SK-N-SH (cell line): ENCODE measurements around the gene SIL1. TPM values are rescaled to one million over a fixed set of nuclear protein-coding genes. Genes with fewer than 3 reads are reported as not detected.

Source experiments
- CTCF ChIA-PET: fragments of 300-600, 350-600 bp; formaldehyde crosslinking; extraction: SDS; loops from one replicate; lab custom pipeline; 2021; lab: Yijun Ruan, JAX
- POLR2A ChIA-PET: fragments of 350-600 bp; sonication (Branson Sonifier 250); formaldehyde crosslinking; extraction: SDS; loops from one replicate; lab custom pipeline; 2020; ENCODE audit warnings: antibody characterized with exemption, inconsistent platforms; lab: Yijun Ruan, JAX
- DNase-seq: peaks from one replicate; pipeline ENCODE4 v3.0.0; 2012
- H2AFZ ChIP-seq: fragments of 200-600 bp; sonication (generic); 2 replicates; pipeline ENCODE4 v1.8.1; 2016; ENCODE audit warnings: antibody characterized with exemption, mild to moderate bottlenecking, low read depth
- H3F3A ChIP-seq: fragments of 200-600 bp; sonication (generic); replicated peaks from 2 replicates; pipeline ENCODE3; 2016; ENCODE audit warnings: antibody characterized with exemption, mild to moderate bottlenecking; ENCODE audit not compliant: insufficient read depth
- H3K27ac ChIP-seq, 2 experiments: fragments of 200-500 bp in 1 of 2; fragments of 200-600 bp in 1 of 2; sonication (Bioruptor generic) in 1 of 2; sonication (generic), shearing (Covaris generic) in 1 of 2; 2 replicates each; pipeline versions ENCODE4 v1.5.1 to v1.6.1; 2014 to 2016; ENCODE audit warnings: low read depth in 2 of 2, inconsistent platforms in 1 of 2, low read length in 1 of 2, mild to moderate bottlenecking in 1 of 2, mixed read lengths in 1 of 2
- H3K27me3 ChIP-seq: fragments of 200-600 bp; sonication (generic), shearing (Covaris generic); 2 replicates; pipeline ENCODE4 v1.6.1; 2016; ENCODE audit warnings: mixed run types; ENCODE audit not compliant: insufficient read depth
- H3K36me3 ChIP-seq, 2 experiments: fragments of 200-500 bp in 1 of 2; fragments of 200-600 bp in 1 of 2; sonication (Bioruptor generic) in 1 of 2; sonication (generic) in 1 of 2; replicated peaks in 1 of 2; 2 replicates each; pipeline versions ENCODE3 to v1.5.1; 2014 to 2016; ENCODE audit warnings: low read length in 1 of 2, mild to moderate bottlenecking in 1 of 2; ENCODE audit not compliant: insufficient read depth in 2 of 2, control insufficient read depth in 1 of 2
- H3K4me1 ChIP-seq, 2 experiments: fragments of 200-500 bp in 1 of 2; fragments of 200-600 bp in 1 of 2; sonication (Bioruptor generic) in 1 of 2; sonication (generic), shearing (Covaris generic) in 1 of 2; 2 replicates each; pipeline versions ENCODE4 v1.5.1 to v1.6.1; 2014 to 2016; ENCODE audit warnings: low read depth in 1 of 2, low read length in 1 of 2, mixed run types in 1 of 2; ENCODE audit not compliant: insufficient read depth in 2 of 2, control insufficient read depth in 1 of 2
- H3K4me2 ChIP-seq: fragments of 200-600 bp; sonication (generic), shearing (Covaris generic); 2 replicates; pipeline ENCODE4 v1.6.1; 2017; ENCODE audit warnings: mixed run types
- H3K4me3 ChIP-seq, 2 experiments: fragments of 200-500 bp in 1 of 2; fragments of 200-600 bp in 1 of 2; sonication (Bioruptor generic) in 1 of 2; sonication (generic), shearing (Covaris generic) in 1 of 2; 2 replicates each; pipeline versions ENCODE4 v1.5.1 to v1.8.1; 2014 to 2016; ENCODE audit warnings: low read depth in 2 of 2, inconsistent platforms in 1 of 2, low read length in 1 of 2, mild to moderate bottlenecking in 1 of 2, mixed read lengths in 1 of 2, moderate library complexity in 1 of 2
- H3K79me2 ChIP-seq: fragments of 200-600 bp; sonication (generic); 2 replicates; pipeline ENCODE4 v1.8.1; 2017; ENCODE audit warnings: mild to moderate bottlenecking; ENCODE audit not compliant: insufficient read depth
- H3K9ac ChIP-seq: fragments of 200-600 bp; sonication (generic); 2 replicates; pipeline ENCODE4 v1.6.1; 2017; ENCODE audit warnings: mixed run types
- H3K9me2 ChIP-seq: fragments of 200-600 bp; sonication (generic); 2 replicates; pipeline ENCODE4 v1.6.1; 2017; ENCODE audit warnings: mixed run types
- H3K9me3 ChIP-seq: fragments of 200-600 bp; sonication (generic); 2 replicates; pipeline ENCODE4 v1.6.1; 2017; ENCODE audit warnings: mixed run types, mild to moderate bottlenecking, moderate library complexity
- H4K20me1 ChIP-seq: fragments of 200-600 bp; sonication (generic); 2 replicates; pipeline ENCODE4 v1.6.1; 2017; ENCODE audit warnings: mild to moderate bottlenecking, mixed run types; ENCODE audit not compliant: insufficient read depth
- EZH2phosphoT487 ChIP-seq: fragments of 200-600 bp; sonication (generic); IDR thresholded peaks from 2 replicates; pipeline ENCODE4 v1.6.1; 2017; ENCODE audit warnings: low read depth, mixed run types, mild to moderate bottlenecking, antibody characterized with exemption, moderate library complexity, borderline replicate concordance
- RFX5 ChIP-seq: IDR thresholded peaks from 2 replicates; pipeline ENCODE4 v1.6.1; 2012; ENCODE audit warnings: mild to moderate bottlenecking, improper control_type of control experiment, low read length
- SIN3A ChIP-seq: IDR thresholded peaks from 2 replicates; pipeline ENCODE4 v1.6.1; 2012; ENCODE audit warnings: low read depth, mild to moderate bottlenecking, low read length, moderate library complexity, borderline replicate concordance
- SMC3 ChIP-seq: IDR thresholded peaks from 2 replicates; pipeline ENCODE4 v1.6.1; 2012; ENCODE audit warnings: low read depth, low read length, improper control_type of control experiment
- TAF1 ChIP-seq: IDR thresholded peaks from 2 replicates; pipeline ENCODE4 v1.6.1; 2012; ENCODE audit warnings: low read depth, mild to moderate bottlenecking, low read length, moderate library complexity, borderline replicate concordance
- TEAD4 ChIP-seq: IDR thresholded peaks from 2 replicates; pipeline ENCODE4 v1.4.0; 2012; ENCODE audit warnings: mild to moderate bottlenecking, borderline replicate concordance; ENCODE audit not compliant: insufficient read depth
- WGBS: methylation state at CpG from one replicate; pipeline ENCODE4 v1.1.6; 2017; ENCODE audit warnings: low lambda C conversion rate; 5-methylcytosine and 5-hydroxymethylcytosine counted together
- polyA plus RNA-seq, 3 experiments: library from polyadenylated mRNA; depleted of rRNA; stranded (reverse); fragments of >200 nt; gene quantifications; 2 replicates each; pipeline ENCODE4 v1.2.3, GENCODE V29; 2012
- TF ChIP-seq, protein P1 (sequence below): IDR thresholded peaks from 2 replicates; pipeline ENCODE4; 2012

Gene SIL1
- polyA plus RNA-seq, 1 of the 3 experiments (the other 2 are of a cell fraction): 25.9 TPM

DNA sequence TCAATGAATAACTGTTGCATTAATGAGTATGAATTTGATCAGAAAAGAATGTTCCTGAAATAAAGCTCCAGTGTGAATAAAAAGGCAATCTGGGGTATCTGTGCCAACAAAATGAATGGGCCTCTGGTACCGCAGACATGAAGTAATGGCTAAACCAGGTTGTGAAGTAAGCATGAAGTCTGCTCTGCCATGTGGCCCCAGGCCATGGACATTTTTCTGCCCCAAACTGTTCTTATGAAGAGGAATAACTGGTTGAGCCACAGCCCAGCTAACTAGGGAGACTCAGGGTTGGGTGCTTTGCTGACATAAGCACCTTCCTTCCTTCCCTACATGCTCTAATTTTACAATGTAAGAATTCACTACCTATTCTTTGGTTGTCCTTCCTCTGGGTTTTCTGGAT is 175.6 kb downstream of the SIL1 start:
- TF ChIP-seq SIN3A (no peak), RFX5 (no peak), TEAD4 (no peak), TAF1 (no peak), SMC3 (no peak)
- Histone ChIP-seq H3K36me3 (peaks cover 0 to 10% of the 10 kb centered on the region in 2 experiments), H3K4me3 (no peak overlapping the region), H3K4me2 (no peak overlapping the region), H3K4me1 (peaks cover 3 to 4% of the 10 kb centered on the region in 2 experiments; a peak in 2 of 4 replicates), H3K27ac (no peak overlapping the region), H3K79me2 (no peaks in the 10 kb centered on the region), H3K9me2 (no peaks in the 10 kb centered on the region), H3F3A (peaks cover 6% of the 10 kb centered on the region), H4K20me1 (no peaks in the 10 kb centered on the region), H3K9me3 (no peaks in the 10 kb centered on the region), H2AFZ (no peak overlapping the region), H3K9ac (no peak overlapping the region), H3K27me3 (no peaks in the 10 kb centered on the region)
- 94% methylated on average over 1 of the region's 1 CpG for WGBS
- DNase-seq: no peak
- POLR2A ChIA-PET: no interaction called here
- CTCF ChIA-PET: interaction anchor here (1.2 kb wide), 1 partner anchor 92 kb away, joined by 3 read pairs; no protein-coding TSS in a partner anchor

DNA sequence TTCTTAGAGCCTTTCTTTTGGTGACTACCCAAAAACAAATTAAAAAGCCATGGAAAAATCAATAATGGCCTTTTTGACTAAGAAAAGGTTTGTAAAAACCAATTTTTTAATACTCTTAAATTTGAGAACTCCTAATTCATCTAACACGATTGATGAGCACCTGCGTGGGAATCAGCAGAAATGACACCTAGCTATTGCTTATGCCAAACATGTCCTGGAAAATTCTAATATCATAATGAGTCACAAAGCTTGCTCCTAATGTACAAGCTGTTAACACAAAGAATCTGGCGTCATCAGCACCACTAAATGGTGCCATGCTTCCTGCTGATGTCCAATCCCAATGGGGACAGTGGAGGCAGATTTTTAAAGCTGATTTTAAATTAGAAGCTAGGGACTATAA is 176.8 kb downstream of the SIL1 start:
- no peaks in the 10 kb centered on the region for H3K9me3 ChIP-seq
- no peaks in the 10 kb centered on the region for H3F3A ChIP-seq
- no peak overlapping the region for H3K4me2 ChIP-seq
- no peaks in the 10 kb centered on the region for H3K27me3 ChIP-seq
- DNase-seq: no peak
- no peaks in the 10 kb centered on the region for H3K79me2 ChIP-seq
- H3K4me1 ChIP-seq: peaks cover 0 to 5% of the 10 kb centered on the region in 2 experiments; a peak in 1 of 4 replicates
- H3K9ac ChIP-seq: no peak overlapping the region
- H4K20me1 ChIP-seq: no peaks in the 10 kb centered on the region
- peaks cover 0 to 10% of the 10 kb centered on the region in 2 experiments for H3K36me3 ChIP-seq
- ChIA-PET CTCF (no interaction called here), POLR2A (no interaction called here)
- H3K9me2 ChIP-seq: no peaks in the 10 kb centered on the region
- 93% methylated on average over 3 of the region's 3 CpGs for WGBS
- H2AFZ ChIP-seq: no peak overlapping the region
- TF ChIP-seq SMC3 (no peak), RFX5 (no peak)
- TF ChIP-seq, all 33 proteins: peak for 0
- Histone ChIP-seq H3K4me3 (no peak overlapping the region), H3K27ac (no peak overlapping the region)

DNA sequence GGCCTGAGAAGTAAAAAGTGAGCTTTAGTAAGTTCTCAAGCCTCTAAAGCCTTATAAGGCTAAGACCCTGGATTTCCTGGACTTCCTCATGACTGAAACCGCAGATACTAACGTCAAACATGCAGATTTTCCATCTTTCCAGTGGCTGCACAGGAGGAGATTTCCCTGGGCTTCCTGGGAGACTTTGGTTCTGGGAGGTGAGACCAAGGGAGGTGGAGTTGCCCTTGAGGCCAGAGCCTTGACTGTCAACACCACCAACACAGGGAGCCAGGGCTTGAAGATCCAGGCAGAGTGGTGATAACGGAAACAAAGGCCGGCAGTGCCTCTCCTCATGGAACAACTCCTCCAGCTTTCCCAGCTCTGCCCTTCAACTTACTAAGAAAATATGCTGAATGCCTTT is 178.3 kb downstream of the SIL1 start:
- H3K9me2 ChIP-seq: no peaks in the 10 kb centered on the region
- H3K79me2 ChIP-seq: no peaks in the 10 kb centered on the region
- H3K27me3 ChIP-seq: no peaks in the 10 kb centered on the region
- no peak overlapping the region for H2AFZ ChIP-seq
- H3K4me3 ChIP-seq: no peak overlapping the region
- no peak overlapping the region for H3K4me2 ChIP-seq
- DNase-seq: no peak
- CTCF ChIA-PET: interaction anchor here (1.1 kb wide), 1 partner anchor 18 kb away, joined by 3 read pairs; no protein-coding TSS in a partner anchor
- TF ChIP-seq, protein P1, sequence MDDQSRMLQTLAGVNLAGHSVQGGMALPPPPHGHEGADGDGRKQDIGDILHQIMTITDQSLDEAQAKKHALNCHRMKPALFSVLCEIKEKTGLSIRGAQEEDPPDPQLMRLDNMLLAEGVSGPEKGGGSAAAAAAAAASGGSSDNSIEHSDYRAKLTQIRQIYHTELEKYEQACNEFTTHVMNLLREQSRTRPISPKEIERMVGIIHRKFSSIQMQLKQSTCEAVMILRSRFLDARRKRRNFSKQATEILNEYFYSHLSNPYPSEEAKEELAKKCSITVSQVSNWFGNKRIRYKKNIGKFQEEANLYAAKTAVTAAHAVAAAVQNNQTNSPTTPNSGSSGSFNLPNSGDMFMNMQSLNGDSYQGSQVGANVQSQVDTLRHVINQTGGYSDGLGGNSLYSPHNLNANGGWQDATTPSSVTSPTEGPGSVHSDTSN: no peak
- no peak for TF ChIP-seq EZH2phosphoT487
- TF ChIP-seq, all 33 proteins: peak for 0
- WGBS: 95% methylated on average over 4 of the region's 4 CpGs
- Histone ChIP-seq H3K36me3 (peaks cover 0 to 10% of the 10 kb centered on the region in 2 experiments), H3F3A (no peaks in the 10 kb centered on the region), H3K4me1 (peaks cover 0 to 5% of the 10 kb centered on the region in 2 experiments; a peak in 1 of 4 replicates), H3K9ac (no peak overlapping the region), H4K20me1 (no peaks in the 10 kb centered on the region), H3K9me3 (no peaks in the 10 kb centered on the region), H3K27ac (no peak overlapping the region)
- POLR2A ChIA-PET: no interaction called here
